Tibial nerve (tissue), 4 donors: ENCODE data around the gene C19orf18. TPM values are rescaled to one million over a fixed set of nuclear protein-coding genes. Genes with fewer than 3 reads are reported as not detected.

Experiments
- DNase-seq, 2 donors: peaks; one replicate each; pipeline ENCODE4 v3.0.0-alpha.2; 2019; ENCODE audit warnings: low spot score in 2 of 2
- H3K27ac ChIP-seq, 4 donors: fragments of 200-600 bp; sonication (generic) in 3 of 4; one replicate each; pipeline ENCODE4 v1.5.1; 2017 to 2019; ENCODE audit warnings: mild to moderate bottlenecking in 1 of 4
- H3K27me3 ChIP-seq, 2 donors: fragments of 200-600 bp; sonication (generic) in 1 of 2; one replicate each; pipeline versions ENCODE4 v1.5.1 to v1.6.0; 2017 to 2019
- H3K36me3 ChIP-seq, 3 donors: fragments of 200-600 bp; sonication (generic); one replicate each; pipeline ENCODE4 v1.5.1; 2018 to 2019
- H3K4me1 ChIP-seq, 4 donors: fragments of 200-600 bp; sonication (generic) in 3 of 4; one replicate each; pipeline ENCODE4 v1.5.1; 2017 to 2019
- H3K4me3 ChIP-seq, 4 donors: fragments of 200-600 bp; sonication (generic) in 3 of 4; one replicate each; pipeline ENCODE4 v1.5.1; 2017 to 2019; ENCODE audit warnings: mild to moderate bottlenecking in 1 of 4, moderate library complexity in 1 of 4
- H3K9me3 ChIP-seq, 4 donors: fragments of 200-600 bp; sonication (generic) in 3 of 4; one replicate each; pipeline ENCODE4 v1.5.1; 2017 to 2019
- EP300 ChIP-seq, 2 donors: sonication (generic); formaldehyde crosslinking; IDR thresholded peaks; one replicate each; pipeline ENCODE4 v1.6.1; 2017; ENCODE audit warnings: antibody characterized with exemption in 2 of 2, mild to moderate bottlenecking in 1 of 2
- POLR2A ChIP-seq, 2 donors: fragments of 450-650 bp; IDR thresholded peaks; one replicate each; pipeline ENCODE4 v1.6.1; 2017; ENCODE audit warnings: antibody characterized with exemption in 2 of 2, mild to moderate bottlenecking in 2 of 2, moderate library complexity in 2 of 2
- WGBS, 2 donors: methylation state at CpG; one replicate each; pipeline ENCODE4 v1.1.5; 2018; 5-methylcytosine and 5-hydroxymethylcytosine counted together
- total RNA-seq, 4 donors: library from RNA; depleted of rRNA; stranded (reverse); fragments of >200 nt; gene quantifications; one replicate each; pipeline ENCODE4 v1.1.0, GENCODE V29; 2016
- TF ChIP-seq, protein P1 (sequence below), 5 experiments: fragments of 200-600 bp in 3 of 5; fragments of 450-650 bp in 2 of 5; sonication (generic) in 3 of 5; IDR thresholded peaks; one replicate each; pipeline ENCODE4 v1.5.1; 2016 to 2019; ENCODE audit warnings: antibody characterized with exemption in 5 of 5, mild to moderate bottlenecking in 3 of 5, moderate library complexity in 2 of 5

C19orf18 gene
- under 1 TPM in 1 of 4 donors, not detected in 3; 0.66 TPM for total RNA-seq

DNA sequence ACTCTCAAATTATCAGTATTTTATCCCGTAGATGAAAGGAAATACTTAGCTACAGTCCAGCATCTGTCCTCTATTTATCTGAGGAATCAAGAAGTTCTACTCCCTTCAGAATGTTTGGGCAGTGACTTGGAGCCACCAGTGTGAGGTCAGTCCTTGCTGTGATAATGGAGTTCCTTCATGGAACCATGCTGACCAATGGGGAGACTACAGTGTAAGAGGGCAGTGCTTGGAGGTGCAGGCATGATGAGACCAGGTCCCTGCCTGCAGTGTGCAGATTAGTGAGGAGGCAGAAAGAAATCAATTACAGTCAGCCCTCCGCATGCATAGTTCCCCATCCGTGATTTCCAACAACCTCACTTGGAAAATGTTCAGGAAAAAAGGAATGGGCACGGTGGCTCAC, at the start of gene C19orf18:
C19orf18 (minus strand) TSS at position 101 of the 400 bp plus-strand sequence. CDS start 102 bp downstream, outside the sequence.
- no peak for TF ChIP-seq EP300 (IDR thresholded peaks at IDR 0.05)
- TF ChIP-seq, protein P1, sequence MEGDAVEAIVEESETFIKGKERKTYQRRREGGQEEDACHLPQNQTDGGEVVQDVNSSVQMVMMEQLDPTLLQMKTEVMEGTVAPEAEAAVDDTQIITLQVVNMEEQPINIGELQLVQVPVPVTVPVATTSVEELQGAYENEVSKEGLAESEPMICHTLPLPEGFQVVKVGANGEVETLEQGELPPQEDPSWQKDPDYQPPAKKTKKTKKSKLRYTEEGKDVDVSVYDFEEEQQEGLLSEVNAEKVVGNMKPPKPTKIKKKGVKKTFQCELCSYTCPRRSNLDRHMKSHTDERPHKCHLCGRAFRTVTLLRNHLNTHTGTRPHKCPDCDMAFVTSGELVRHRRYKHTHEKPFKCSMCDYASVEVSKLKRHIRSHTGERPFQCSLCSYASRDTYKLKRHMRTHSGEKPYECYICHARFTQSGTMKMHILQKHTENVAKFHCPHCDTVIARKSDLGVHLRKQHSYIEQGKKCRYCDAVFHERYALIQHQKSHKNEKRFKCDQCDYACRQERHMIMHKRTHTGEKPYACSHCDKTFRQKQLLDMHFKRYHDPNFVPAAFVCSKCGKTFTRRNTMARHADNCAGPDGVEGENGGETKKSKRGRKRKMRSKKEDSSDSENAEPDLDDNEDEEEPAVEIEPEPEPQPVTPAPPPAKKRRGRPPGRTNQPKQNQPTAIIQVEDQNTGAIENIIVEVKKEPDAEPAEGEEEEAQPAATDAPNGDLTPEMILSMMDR (IDR thresholded peaks at IDR 0.05), result no peak
- no peak for TF ChIP-seq POLR2A (IDR thresholded peaks at IDR 0.05)
- Histone ChIP-seq H3K36me3 (peaks cover 3 to 98% (median 12%) of the 10 kb centered on the region in 3 donors), H3K27ac (no peak within 1 kb of the TSS), H3K4me1 (no peaks in the 10 kb centered on the region), H3K9me3 (peaks cover 12 to 100% (median 52%) of the 10 kb centered on the region in 4 donors), H3K4me3 (no peak within 1 kb of the TSS), H3K27me3 (no peaks in the 10 kb centered on the region)
- WGBS, 2 donors, result 83 to 95% methylated on average over 4 of the region's 4 CpGs
- no peak for DNase-seq

DNA sequence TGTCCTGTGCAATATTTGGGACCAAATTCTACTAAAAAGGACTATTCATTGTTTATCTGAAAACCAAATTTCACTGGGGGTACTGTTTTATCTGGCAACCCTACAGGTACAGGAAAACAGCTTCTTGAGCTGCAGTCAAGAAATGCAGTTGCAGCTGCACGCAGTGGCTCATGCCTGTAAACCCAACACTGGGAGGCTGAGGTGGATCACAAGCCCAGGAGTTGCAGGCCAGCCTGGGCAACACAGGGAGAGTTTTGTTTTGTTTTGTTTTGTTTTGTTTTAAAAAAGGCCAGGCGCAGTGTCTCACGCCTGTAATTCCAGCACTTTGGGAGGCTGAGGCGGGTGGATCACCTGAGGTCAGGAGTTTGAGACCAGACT, 47.9 kb upstream of the C19orf18 start:
- DNase-seq, result no peak
- TF ChIP-seq, protein P1 (IDR thresholded peaks at IDR 0.05), result no peak
- TF ChIP-seq EP300 (IDR thresholded peaks at IDR 0.05) (no peak), POLR2A (IDR thresholded peaks at IDR 0.05) (no peak)
- H3K4me3 ChIP-seq, result no peak overlapping the region
- no peaks in the 10 kb centered on the region for H3K27me3 ChIP-seq
- no peak overlapping the region for H3K27ac ChIP-seq
- H3K36me3 ChIP-seq, result no peaks in the 10 kb centered on the region
- WGBS, 2 donors, result 57 to 73% methylated on average over 4 of the region's 4 CpGs
- peaks cover 0 to 66% (median 0%) of the 10 kb centered on the region in 4 donors for H3K9me3 ChIP-seq
- no peaks in the 10 kb centered on the region for H3K4me1 ChIP-seq

DNA sequence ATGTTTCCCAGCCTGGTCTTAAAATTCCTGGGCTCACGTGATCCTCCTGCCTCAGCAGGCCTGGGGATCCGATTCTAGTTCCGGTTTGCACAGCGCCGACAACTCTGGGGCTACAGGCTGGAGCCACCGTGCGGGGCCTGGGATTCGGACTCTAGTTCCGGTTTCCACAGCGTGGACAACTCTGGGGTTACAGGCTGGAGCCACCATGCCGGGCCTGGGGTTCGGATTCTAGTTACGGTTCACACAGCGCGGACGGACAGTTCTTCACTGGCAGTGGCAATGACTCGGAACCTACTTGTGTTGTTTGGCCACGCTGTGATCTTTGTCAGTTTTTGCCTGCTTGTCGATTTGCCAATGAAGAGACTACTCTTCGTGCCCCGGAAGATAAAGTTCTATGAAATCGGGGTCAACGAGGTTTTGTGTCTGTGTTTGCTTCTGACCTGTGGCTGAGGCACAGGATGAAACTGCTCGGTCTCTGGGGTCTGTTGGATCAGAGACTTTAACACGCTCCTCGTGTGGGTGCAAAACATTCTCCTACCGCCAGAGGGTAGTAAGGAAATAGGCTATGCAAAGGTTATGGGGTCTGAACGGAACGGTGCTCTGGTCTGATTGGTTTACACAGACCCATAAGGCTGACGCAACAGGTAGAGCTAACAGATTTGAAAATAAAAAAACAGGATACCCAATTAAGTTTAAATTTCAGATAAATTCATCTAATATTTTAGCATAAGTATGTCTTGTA, 47.4 kb upstream of the C19orf18 start:
- 53 to 54% methylated on average over 30 of the region's 30 CpGs for WGBS, 2 donors
- Histone ChIP-seq H3K9me3 (peaks cover 0 to 72% (median 0%) of the 10 kb centered on the region in 4 donors), H3K4me3 (no peak overlapping the region), H3K4me1 (no peaks in the 10 kb centered on the region), H3K27me3 (no peaks in the 10 kb centered on the region), H3K36me3 (no peaks in the 10 kb centered on the region), H3K27ac (no peak overlapping the region)
- peak in 1 of 2 donors; percentile 59 for DNase-seq
- TF ChIP-seq, protein P1 (IDR thresholded peaks at IDR 0.05), result peak; percentile 20 to 52 (median 30)
- TF ChIP-seq POLR2A (IDR thresholded peaks at IDR 0.05), result no peak

DNA sequence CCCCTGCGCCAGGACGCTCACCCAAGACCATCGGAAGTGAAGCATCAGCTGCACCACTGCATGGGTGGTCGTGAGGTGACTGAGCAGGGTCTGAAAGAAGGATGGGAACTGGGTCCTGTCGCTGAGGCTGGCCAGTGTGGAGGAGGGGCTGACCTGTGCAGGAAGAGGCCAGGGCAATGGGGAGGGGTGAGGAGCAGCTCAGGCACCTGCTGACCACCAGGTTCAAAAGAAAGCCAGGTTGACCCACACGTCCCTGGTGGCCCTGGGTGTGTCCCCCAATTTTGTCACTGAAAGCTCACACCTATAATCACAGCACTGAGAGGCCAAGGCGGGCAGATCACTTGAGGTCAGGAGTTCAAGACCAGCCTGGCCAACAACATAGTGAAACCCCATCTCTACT, 45.8 kb upstream of the C19orf18 start:
- no peak overlapping the region for H3K4me3 ChIP-seq
- no peak for DNase-seq

DNA sequence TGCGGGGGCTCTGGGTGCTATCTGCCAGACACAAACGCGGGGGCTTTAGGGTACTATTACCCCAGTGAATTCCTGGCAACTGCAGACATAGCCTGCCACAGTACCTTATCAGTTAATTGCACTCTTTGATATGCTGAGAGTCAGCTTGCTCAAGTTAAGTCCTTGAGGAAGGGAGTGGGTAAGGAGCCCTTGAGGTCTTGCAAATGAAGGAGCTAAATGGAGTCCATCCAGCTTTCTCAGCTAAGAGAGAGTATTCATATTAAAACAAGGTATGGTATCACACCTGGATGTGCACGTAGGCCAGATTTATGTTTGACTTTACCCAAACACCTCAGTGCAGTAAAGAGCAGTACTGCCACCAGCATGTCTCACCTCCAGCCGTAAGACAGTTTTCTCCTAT, 39.8 kb upstream of the C19orf18 start:
- TF ChIP-seq EP300 (IDR thresholded peaks at IDR 0.05) (no peak), POLR2A (IDR thresholded peaks at IDR 0.05) (no peak)
- TF ChIP-seq, protein P1 (IDR thresholded peaks at IDR 0.05), result no peak
- no peak for DNase-seq
- 44 to 53% methylated on average over 5 of the region's 5 CpGs for WGBS, 2 donors
- Histone ChIP-seq H3K27me3 (no peaks in the 10 kb centered on the region), H3K9me3 (peaks cover 0 to 89% (median 16%) of the 10 kb centered on the region in 4 donors), H3K4me1 (peaks cover 0 to 5% (median 0%) of the 10 kb centered on the region in 4 donors), H3K4me3 (no peak overlapping the region), H3K27ac (no peak overlapping the region), H3K36me3 (peaks cover 0 to 26% (median 0%) of the 10 kb centered on the region in 3 donors)

More for the DNA sequence above, 45.8 kb upstream of the C19orf18 start:
- no peaks in the 10 kb centered on the region for H3K27me3 ChIP-seq
- no peaks in the 10 kb centered on the region for H3K4me1 ChIP-seq
- peaks cover 0 to 72% (median 0%) of the 10 kb centered on the region in 4 donors for H3K9me3 ChIP-seq
- TF ChIP-seq, protein P1 (IDR thresholded peaks at IDR 0.05), result no peak
- TF ChIP-seq POLR2A (IDR thresholded peaks at IDR 0.05), result no peak
- no peak for TF ChIP-seq EP300 (IDR thresholded peaks at IDR 0.05)
- H3K27ac ChIP-seq, result no peak overlapping the region
- 74 to 77% methylated on average over 7 of the region's 7 CpGs for WGBS, 2 donors
- H3K36me3 ChIP-seq, result no peaks in the 10 kb centered on the region
